ENCODE measurements around the gene SSRP1. TPM values are rescaled to one million over a fixed set of nuclear protein-coding genes. Genes with fewer than 3 reads are reported as not detected.
"Not testable (repeated sequence)": the region's sequence is repeated elsewhere in the genome, so short reads cannot be mapped to it uniquely, and the experiment has no call there.

The SSRP1 gene
- 10 to 100 TPM; 41.6 to 54.4 TPM for total RNA-seq
- long read RNA-seq, donor 1, transcript SSRP1-201 (17 exons, 2,819 nt): major isoform, 11 of 23 reads
- long read RNA-seq, donor 1, partial matches to known transcripts: 10 of 23 reads
- long read RNA-seq, donor 1, other reads (novel, unspliced or antisense): 2 of 23 reads
- long read RNA-seq, donor 2, transcript SSRP1-201 (17 exons, 2,819 nt): major isoform, 7 of 61 reads
- long read RNA-seq, donor 2, partial matches to known transcripts: 50 of 61 reads
- long read RNA-seq, donor 2, other reads (novel, unspliced or antisense): 4 of 61 reads

DNA sequence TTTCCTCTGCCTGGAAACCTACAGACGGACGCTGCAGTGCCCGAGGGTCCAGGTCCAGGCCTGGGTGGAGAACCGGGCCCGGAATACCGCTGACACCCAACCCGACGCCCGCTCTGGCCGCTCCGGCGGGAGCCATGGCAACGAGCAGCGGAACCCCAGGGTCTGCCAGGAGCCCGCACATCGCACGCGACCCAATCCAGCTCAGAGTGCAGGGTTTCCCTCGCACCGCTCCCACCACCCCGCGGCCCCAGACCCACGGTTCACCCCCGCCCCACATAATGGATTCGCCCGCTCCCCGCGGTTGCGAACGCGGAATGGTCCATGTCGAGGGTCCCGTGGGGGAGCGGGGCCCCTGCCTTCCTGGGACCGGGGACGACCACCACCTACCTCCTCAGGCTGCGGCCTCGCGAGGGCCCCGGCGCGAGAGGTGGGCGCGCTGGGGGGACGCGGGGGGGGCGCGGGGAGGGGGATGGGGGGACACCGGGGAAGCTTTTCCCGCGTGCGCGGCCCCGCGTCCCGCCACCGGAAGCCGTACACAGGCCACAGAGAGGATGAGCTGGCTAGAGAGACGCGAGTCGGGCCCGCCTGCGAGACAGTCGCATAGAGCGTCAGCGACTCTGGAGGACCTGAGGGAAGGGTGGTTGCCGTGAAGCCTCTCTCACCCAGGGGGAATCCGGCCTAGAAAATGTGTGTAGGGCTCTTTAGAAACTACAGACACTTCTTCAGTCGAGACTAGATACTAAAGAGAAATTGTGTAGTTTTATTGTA lies at the start of gene SSRP1:
Gene SSRP1 (minus strand): TSS at position 550 of the 768 bp plus-strand sequence. CDS start 771 bp downstream, outside the sequence.
- DNase-seq (ENCODE audit: low spot score): peak; percentile 97
- intact Hi-C loops (cut with DNase I): no loop called here

GRCh38 chr11:57380975-57381374 lies 45.3 kb upstream of the SSRP1 start, which contains the start of gene PRG3:
Gene PRG3 (minus strand): TSS chr11:57381150. CDS start chr11:57380708, 442 bp downstream.
- intact Hi-C loops (cut with DNase I): loop anchor here in 1 of 2 donors (5.0 kb wide), 1 partner anchor 1736 kb away; no protein-coding TSS in a partner anchor
- no peak for DNase-seq (ENCODE audit: low spot score)

DNA sequence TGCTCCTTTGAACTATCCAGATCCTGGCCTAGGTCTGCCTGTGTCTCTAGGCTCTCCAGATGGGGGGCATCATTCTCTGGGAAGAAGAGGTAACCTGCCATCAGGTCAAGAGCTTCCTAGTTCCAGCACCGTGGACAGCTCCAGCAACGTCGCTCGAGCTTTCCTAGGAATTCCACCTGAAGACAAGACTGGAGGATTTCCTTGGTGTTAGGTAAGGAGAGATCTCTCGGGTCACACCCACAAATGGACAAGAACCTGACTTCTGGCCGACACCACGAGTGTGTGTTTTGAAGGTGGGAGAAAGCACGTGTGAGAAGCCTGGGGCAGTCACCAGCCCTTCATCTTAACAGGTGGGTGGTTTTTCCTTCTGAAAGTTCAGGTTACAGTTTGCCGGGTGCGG lies 44.0 kb upstream of the SSRP1 start:
- DNase-seq (ENCODE audit: low spot score): no peak
- intact Hi-C loops (cut with DNase I): loop anchor here in 1 of 2 donors (5.0 kb wide), 1 partner anchor 1738 kb away; no protein-coding TSS in a partner anchor

- intact Hi-C loops (cut with DNase I): no loop called here
- DNase-seq (ENCODE audit: low spot score): no peak
Measured at GRCh38 chr11:57378186-57378585, 42.5 kb upstream of the SSRP1 start.

DNA sequence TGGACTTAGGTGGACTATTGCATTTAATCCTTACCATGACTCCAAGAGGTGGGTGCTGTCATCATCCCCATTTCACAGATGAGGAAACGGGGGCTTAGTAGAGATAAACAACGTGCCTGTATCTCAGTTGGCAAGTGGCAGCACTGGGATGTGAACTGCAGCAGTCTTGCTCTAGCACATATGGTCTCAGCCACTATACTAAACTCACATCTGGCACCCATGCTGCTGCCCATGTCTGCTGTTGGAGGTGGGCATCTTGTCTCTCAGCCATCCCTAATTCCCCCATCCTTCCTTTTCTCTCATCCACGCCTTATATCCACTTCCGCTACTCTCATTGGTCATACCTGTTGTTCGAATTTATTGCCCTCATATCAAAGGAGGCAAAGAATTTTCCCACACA lies 41.4 kb upstream of the SSRP1 start:
- no peak for DNase-seq (ENCODE audit: low spot score)
- intact Hi-C loops (cut with DNase I): no loop called here

DNA sequence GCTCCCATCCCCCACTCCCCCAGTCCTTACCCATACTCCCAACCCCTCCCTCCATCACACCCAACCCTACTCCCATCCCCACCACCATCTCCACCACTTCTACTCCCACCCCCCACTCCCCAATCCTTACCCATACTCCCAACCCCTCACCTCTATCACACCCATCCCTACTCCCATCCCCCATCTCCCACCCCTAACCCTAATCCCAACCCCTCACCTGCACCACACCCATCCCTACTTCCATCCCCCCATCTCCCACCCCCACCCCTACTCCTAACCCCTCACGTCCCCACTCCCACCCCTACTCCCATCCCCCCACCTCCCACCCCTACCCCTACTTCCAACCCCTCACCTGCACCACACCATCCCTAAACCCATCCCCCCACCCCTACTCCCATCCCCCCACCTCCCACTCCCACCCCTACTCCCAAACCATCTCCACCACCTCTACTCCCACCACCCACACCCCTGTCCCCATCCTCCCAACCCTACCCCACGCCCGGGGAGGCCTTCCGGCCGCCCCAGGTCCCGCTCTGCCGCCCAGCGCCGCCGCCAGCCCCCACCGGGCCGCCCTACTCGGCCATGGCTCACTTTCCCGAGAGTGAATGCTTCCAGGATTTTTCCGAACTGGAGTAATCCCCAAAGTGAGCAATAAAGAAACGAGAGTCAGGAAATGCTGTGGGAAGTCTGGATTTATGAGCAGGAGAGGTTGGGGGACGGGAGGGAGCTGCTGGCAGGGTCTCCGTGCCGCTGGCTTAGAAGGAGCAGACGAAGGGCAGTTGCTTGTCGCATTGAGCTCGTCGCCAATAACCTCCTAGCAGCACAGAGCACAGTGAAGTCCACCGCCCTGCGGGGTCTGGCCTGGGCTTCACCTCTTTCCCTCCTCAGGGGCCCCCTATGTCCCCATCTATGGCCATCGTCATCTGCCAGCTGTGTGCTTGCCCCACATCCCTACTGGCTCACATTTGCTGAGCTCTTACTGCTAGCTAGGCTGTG lies 40.7 kb upstream of the SSRP1 start:
- intact Hi-C loops (cut with DNase I): no loop called here
- DNase-seq (ENCODE audit: low spot score): no peak

- intact Hi-C loops (cut with DNase I): no loop called here
- DNase-seq (ENCODE audit: low spot score): no peak
Measured at GRCh38 chr11:57375490-57375889, 39.8 kb upstream of the SSRP1 start.

DNA sequence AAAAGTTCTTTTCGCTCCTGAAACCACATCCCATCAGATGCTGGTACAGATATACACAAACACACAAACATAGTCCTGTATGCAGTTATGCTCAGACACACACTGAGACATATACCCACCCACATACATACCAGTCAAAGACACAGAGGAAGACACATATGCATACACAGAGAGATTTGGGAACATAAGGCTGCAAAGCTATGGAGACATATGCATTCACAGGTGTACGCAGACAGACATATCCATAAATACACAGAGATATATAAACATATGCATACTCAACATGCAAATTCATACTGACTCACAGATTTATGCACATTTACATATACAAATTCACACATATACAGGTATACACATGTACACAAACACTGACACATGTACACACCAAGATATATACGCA lies 39.3 kb upstream of the SSRP1 start:
- DNase-seq (ENCODE audit: low spot score): no peak
- intact Hi-C loops (cut with DNase I): no loop called here

DNA sequence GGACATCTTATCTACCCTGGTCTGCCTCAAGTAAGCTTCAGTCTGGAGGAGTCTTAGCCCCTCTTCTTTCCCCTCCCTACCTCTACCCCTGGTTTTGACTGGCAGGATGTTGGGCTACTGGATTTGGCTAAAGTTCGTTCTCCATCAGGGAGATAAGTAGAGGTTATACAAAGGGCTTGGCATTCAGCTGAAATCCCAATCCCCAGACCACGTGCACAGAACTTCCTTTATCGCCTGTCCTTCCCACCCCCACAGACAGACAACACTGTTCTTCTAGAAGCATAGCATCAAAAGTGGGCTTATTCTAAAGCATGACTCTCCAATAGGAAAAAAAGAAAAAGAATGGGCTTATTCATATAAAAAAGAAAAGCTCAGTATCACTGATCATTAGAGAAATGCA lies 37.5 kb upstream of the SSRP1 start:
- intact Hi-C loops (cut with DNase I): no loop called here
- no peak for DNase-seq (ENCODE audit: low spot score)

DNA sequence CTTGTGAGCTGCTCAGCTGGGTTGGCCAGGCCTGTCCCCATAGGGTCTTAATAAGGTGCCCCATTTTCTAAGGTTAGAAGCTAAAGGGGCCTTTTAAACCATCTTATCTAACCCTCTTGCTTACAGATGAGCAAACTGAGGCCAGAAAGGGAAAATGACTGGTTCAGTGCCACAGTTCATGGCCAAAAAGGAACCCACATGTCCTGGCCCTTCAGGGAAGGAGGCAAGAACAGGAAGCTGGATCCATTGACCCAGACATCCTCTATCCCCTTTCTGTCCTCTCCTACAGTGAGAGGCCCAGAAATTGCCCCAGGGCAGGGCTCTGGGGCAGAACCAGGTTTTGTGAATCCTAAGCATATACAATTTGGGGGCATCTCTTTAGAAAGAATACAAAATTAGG lies 35.2 kb upstream of the SSRP1 start:
- intact Hi-C loops (cut with DNase I): no loop called here
- no peak for DNase-seq (ENCODE audit: low spot score)

- intact Hi-C loops (cut with DNase I): no loop called here
- DNase-seq (ENCODE audit: low spot score): no peak
Measured at GRCh38 chr11:57370251-57370650, 34.6 kb upstream of the SSRP1 start.

GRCh38 chr11:57368845-57369232 lies 33.1 kb upstream of the SSRP1 start:
- DNase-seq (ENCODE audit: low spot score): no peak
- intact Hi-C loops (cut with DNase I): no loop called here

- intact Hi-C loops (cut with DNase I): no loop called here
- DNase-seq (ENCODE audit: low spot score): no peak
Measured at GRCh38 chr11:57368106-57368844, 32.6 kb upstream of the SSRP1 start.

GRCh38 chr11:57364851-57365660 lies 29.4 kb upstream of the SSRP1 start:
- DNase-seq (ENCODE audit: low spot score): peak; percentile 62
- intact Hi-C loops (cut with DNase I): no loop called here

DNA sequence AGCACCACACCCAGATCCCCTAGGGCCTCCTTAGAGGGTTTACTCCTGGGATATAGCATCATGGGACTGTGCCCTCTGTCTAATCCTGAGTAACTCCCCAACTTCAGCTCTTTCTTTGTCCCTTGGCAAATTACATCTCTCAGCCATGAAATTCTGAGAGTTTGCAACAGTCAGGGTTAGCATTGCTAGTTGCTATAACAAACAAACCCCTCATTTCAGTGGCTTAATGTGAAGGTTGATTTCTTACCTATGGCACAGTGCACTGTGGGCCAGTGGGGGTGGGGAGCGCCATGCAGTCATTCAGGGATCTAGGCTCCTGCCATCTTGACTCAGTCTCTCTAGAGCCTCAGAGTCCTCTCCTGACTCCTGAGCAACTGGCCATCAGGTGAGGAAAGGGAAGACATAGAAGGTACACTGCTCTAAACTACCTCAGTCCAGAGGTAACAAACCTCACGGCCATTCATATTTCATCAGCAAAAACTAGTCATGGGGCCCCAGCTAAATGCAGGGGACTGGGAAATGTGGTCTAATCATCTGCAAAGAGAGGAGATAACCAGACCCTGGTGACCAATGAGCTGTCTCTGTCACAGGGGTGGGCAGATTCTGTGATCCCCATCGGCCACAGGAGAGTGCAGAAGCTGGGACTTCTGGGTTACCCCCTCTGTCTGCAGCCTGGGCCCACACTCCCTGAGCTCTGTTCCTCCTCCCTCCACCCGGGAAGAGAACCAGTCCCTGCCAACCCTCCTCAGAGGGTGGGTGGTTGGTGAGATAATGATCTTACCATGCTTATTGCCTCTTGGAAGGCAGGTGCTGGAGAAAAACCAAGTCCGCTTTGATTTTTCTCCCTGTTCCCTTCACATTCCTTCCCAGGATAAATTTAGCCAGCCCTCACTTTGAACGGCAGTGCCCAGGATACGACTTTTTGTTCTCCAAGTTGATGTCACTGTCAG lies 27.7 kb upstream of the SSRP1 start:
- intact Hi-C loops (cut with DNase I): no loop called here
- DNase-seq (ENCODE audit: low spot score): peak; percentile 35

GRCh38 chr11:57361926-57362325 lies 26.2 kb upstream of the SSRP1 start:
- intact Hi-C loops (cut with DNase I): no loop called here
- no peak for DNase-seq (ENCODE audit: low spot score)

DNA sequence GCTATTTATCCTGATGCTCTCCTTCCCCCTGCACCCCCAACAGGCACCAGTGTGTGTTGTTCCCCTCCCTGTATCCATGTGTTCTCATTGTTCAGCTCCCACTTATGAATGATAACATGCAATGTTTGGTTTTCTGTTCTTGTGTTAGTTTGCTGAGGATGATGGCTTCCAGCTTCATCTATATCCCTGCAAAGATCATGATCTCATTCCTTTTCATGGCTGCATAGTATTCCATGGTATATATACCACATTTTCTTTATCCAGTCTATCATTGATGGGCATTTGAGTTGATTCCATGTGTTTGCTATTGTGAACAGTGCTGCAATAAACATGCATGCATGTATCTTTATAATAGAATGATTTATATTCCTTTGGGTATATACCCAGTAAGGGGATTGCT lies 25.7 kb upstream of the SSRP1 start:
- DNase-seq (ENCODE audit: low spot score); intact Hi-C loops (cut with DNase I): not testable (repeated sequence)

Measured in posterior vena cava (tissue), 2 donors.